Keratinocyte (primary cell): ENCODE results near the gene MLLT3. TPM values are rescaled to one million over a fixed set of nuclear protein-coding genes. Genes with fewer than 3 reads are reported as not detected.

Source experiments
- DNase-seq: peaks from one replicate; pipeline ENCODE4 v3.0.0-alpha.2; 2011; ENCODE audit warnings: low read depth, missing footprints, low spot score
- FAIRE-seq: peaks from 2 replicates; lab custom pipeline; 2011; peaks lifted over from hg19 to GRCh38; lab: Jason Lieb, UNC
- H2AFZ ChIP-seq: 2 replicates; pipeline ENCODE4 v1.6.0; 2012; ENCODE audit warnings: low read length, control low read depth, inconsistent platforms; ENCODE audit not compliant: control insufficient read depth
- H3K27ac ChIP-seq: 2 replicates; pipeline ENCODE4 v1.5.1; 2011; ENCODE audit warnings: low read length; ENCODE audit not compliant: control insufficient read depth, insufficient read depth
- H3K27me3 ChIP-seq: 3 replicates; pipeline ENCODE4 v1.6.0; 2011; ENCODE audit warnings: low read length; ENCODE audit not compliant: control insufficient read depth, insufficient read depth; ENCODE audit errors: extremely low read depth
- H3K36me3 ChIP-seq, 2 experiments: 2 replicates in 1 of 2; 3 replicates in 1 of 2; pipeline ENCODE4 v1.5.1; 2011; ENCODE audit warnings: low read length in 2 of 2, mild to moderate bottlenecking in 1 of 2; ENCODE audit not compliant: control insufficient read depth in 2 of 2, insufficient read depth in 2 of 2; ENCODE audit errors: extremely low read depth in 1 of 2
- H3K4me1 ChIP-seq: 3 replicates; pipeline ENCODE4 v1.5.1; 2011; ENCODE audit warnings: low read length; ENCODE audit not compliant: control insufficient read depth, insufficient read depth; ENCODE audit errors: extremely low read depth
- H3K4me2 ChIP-seq: 3 replicates; pipeline ENCODE4 v1.6.0; 2011; ENCODE audit warnings: low read depth, low read length; ENCODE audit not compliant: control insufficient read depth, insufficient read depth; ENCODE audit errors: extremely low read depth
- H3K4me3 ChIP-seq, 3 experiments: fragments of 200-600 bp in 1 of 3; sonication (generic) in 1 of 3; 2 replicates in 2 of 3; 3 replicates in 1 of 3; pipeline ENCODE4 v1.5.1; 2011 to 2016; ENCODE audit warnings: low read length in 3 of 3, mild to moderate bottlenecking in 3 of 3, control low read depth in 2 of 3, inconsistent platforms in 1 of 3, low read depth in 1 of 3, mixed read lengths in 1 of 3, mixed run types in 1 of 3, moderate library complexity in 1 of 3; ENCODE audit not compliant: control insufficient read depth in 2 of 3, insufficient read depth in 2 of 3; ENCODE audit errors: extremely low read depth in 1 of 3
- H3K79me2 ChIP-seq: 2 replicates; pipeline ENCODE4 v1.6.0; 2012; ENCODE audit warnings: low read length; ENCODE audit not compliant: control insufficient read depth, insufficient read depth
- H3K9ac ChIP-seq: 3 replicates; pipeline ENCODE4 v1.6.0; 2011; ENCODE audit warnings: low read length; ENCODE audit not compliant: control insufficient read depth, insufficient read depth; ENCODE audit errors: extremely low read depth
- H3K9me1 ChIP-seq: 3 replicates; pipeline ENCODE4 v1.6.0; 2011; ENCODE audit warnings: low read length; ENCODE audit not compliant: control insufficient read depth, insufficient read depth; ENCODE audit errors: extremely low read depth
- H3K9me3 ChIP-seq: 2 replicates; pipeline ENCODE4 v1.5.1; 2012; ENCODE audit warnings: low read depth, low read length; ENCODE audit not compliant: control insufficient read depth
- H4K20me1 ChIP-seq: 3 replicates; pipeline ENCODE4 v1.6.0; 2011; ENCODE audit warnings: low read length; ENCODE audit not compliant: control insufficient read depth, insufficient read depth; ENCODE audit errors: extremely low read depth
- CTCF ChIP-seq, 3 experiments: IDR thresholded peaks in 1 of 3; conservative IDR thresholded peaks in 1 of 3; optimal IDR thresholded peaks in 1 of 3; 2 replicates in 2 of 3; 3 replicates in 1 of 3; pipeline versions ENCODE3 to v1.5.1; 2011; ENCODE audit warnings: low read length in 3 of 3, mild to moderate bottlenecking in 3 of 3, moderate library complexity in 2 of 3, control low read depth in 1 of 3, inconsistent platforms in 1 of 3; ENCODE audit not compliant: insufficient read depth in 2 of 3; ENCODE audit errors: extremely low read depth in 1 of 3
- EZH2 ChIP-seq: IDR thresholded peaks from one replicate; pipeline ENCODE4 v1.6.1; 2012; ENCODE audit warnings: inconsistent platforms, mild to moderate bottlenecking, low read length, moderate library complexity
- dilution Hi-C: fragments of 300-500 bp; cut with MboI; formaldehyde crosslinking; loops from one replicate; pipeline ENCODE4 v1.7.0; 2020; ENCODE audit warnings: low sequenced_read_pairs; ENCODE audit not compliant: extremely low pct_ligation_motif_present
- polyA plus RNA-seq, 5 experiments: library from polyadenylated mRNA; depleted of rRNA in 3 of 5; stranded (reverse) in 3 of 5; stranded (forward) in 1 of 5; unstranded in 1 of 5; fragments of >200 nt; gene quantifications; 1 replicate in 1 of 5; 2 replicates in 3 of 5; 3 replicates in 1 of 5; pipeline versions ENCODE4 v1.2.1 to v1.2.3, GENCODE V29; 2011 to 2012; ENCODE audit warnings: missing spikeins in 2 of 5, low read depth in 1 of 5, low replicate concordance in 1 of 5

MLLT3 gene
- polyA plus RNA-seq, 1 donor (not counting 4 experiments of a cell fraction or from before 2014, with no cell fraction given): 17.0 TPM

DNA sequence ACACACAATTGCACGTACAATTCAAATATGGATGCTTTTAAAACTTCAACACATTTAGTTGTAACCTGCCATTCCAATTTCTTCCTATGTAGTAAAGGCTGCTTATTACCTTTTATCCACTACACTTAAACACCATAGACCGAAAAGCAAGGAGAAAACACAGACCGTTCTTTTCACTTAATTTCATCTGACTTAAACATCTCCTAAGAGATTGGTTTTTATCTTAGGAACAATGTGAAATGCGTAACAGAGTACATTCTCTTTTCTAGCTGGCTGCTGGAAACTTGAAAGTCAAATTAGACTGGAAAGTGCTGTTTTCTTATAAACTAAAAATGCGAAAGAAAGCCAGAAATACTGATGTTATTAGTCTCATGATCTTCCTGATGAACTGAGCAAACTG is 241.8 kb downstream of the MLLT3 start:
- no peak for FAIRE-seq
- TF ChIP-seq EZH2: no peak
- TF ChIP-seq CTCF (optimal IDR thresholded peaks at IDR 0.05 in 1 of 3, IDR thresholded peaks at IDR 0.05 in 1 of 3, conservative IDR thresholded peaks at IDR 0.05 in 1 of 3; ENCODE audit: extremely low read depth in 1 of 3, insufficient read depth in 2 of 3, low read length in 3 of 3): no peak

DNA sequence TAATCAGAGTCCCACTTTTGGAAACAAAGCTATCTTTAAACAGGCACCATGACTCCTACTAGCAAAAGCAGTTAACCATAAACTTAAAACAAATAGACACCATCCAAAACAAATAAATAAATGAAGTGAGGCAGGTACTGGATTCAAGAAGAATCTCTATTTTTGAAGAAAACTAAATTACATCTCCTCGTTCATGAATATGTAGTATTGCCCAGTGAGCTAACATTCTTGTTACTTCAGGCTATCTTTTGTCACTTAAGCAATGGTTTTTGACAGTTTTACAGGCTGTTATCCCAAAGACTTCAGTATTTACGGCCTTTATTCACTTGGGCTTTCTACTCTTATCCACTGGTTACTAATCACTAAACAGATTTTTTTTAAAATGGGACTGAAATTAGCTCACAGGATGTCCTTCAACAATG is 242.5 kb downstream of the MLLT3 start:
- DNase-seq (no peak), FAIRE-seq (no peak)
- Histone ChIP-seq H3K9me3 (no peaks in the 10 kb centered on the region), H3K27me3 (no peaks in the 10 kb centered on the region), H3K9ac (no peak overlapping the region), H3K4me1 (no peaks in the 10 kb centered on the region), H3K4me2 (no peak overlapping the region), H4K20me1 (no peaks in the 10 kb centered on the region), H3K27ac (no peak overlapping the region), H3K9me1 (no peaks in the 10 kb centered on the region), H3K4me3 (no peak overlapping the region), H3K36me3 (no peaks in the 10 kb centered on the region), H2AFZ (no peak overlapping the region), H3K79me2 (no peaks in the 10 kb centered on the region)
- dilution Hi-C loops: no loop called here
- no peak for TF ChIP-seq EZH2
- no peak for TF ChIP-seq CTCF (optimal IDR thresholded peaks at IDR 0.05 in 1 of 3, IDR thresholded peaks at IDR 0.05 in 1 of 3, conservative IDR thresholded peaks at IDR 0.05 in 1 of 3; ENCODE audit: extremely low read depth in 1 of 3, insufficient read depth in 2 of 3, low read length in 3 of 3)

More for the DNA sequence above, 241.8 kb downstream of the MLLT3 start:
- dilution Hi-C loops: no loop called here
- Histone ChIP-seq H3K27me3 (no peaks in the 10 kb centered on the region), H2AFZ (no peak overlapping the region), H4K20me1 (no peaks in the 10 kb centered on the region), H3K4me2 (no peak overlapping the region), H3K36me3 (no peaks in the 10 kb centered on the region), H3K27ac (no peak overlapping the region), H3K4me3 (no peak overlapping the region), H3K79me2 (no peaks in the 10 kb centered on the region), H3K9me1 (no peaks in the 10 kb centered on the region), H3K9me3 (no peaks in the 10 kb centered on the region), H3K4me1 (no peaks in the 10 kb centered on the region), H3K9ac (no peak overlapping the region)
- DNase-seq: no peak
